HCT116 (cell line): ENCODE measurements around the gene ADGRF4. TPM values are rescaled to one million over a fixed set of nuclear protein-coding genes. Genes with fewer than 3 reads are reported as not detected.

Experiments used
- ATAC-seq: fragments of 200-7000 bp; cut with Tn5 transposase; 2 replicates; pipeline ENCODE4 v1.9.1; 2020; ENCODE audit warnings: mild to moderate bottlenecking, moderate library complexity
- BruUV-seq: library from RNA; stranded (reverse); fragments of 400-500 nt; replicated peaks from 2 replicates; lab custom pipeline; 2021; lab: Mats Ljungman, UMichigan
- CTCF ChIA-PET: fragments of 300-600 bp; sonication (Branson Sonifier 250); formaldehyde crosslinking; loops from one replicate; lab custom pipeline; 2021; ENCODE audit warnings: antibody characterized with exemption; lab: Charles Lee
- POLR2A ChIA-PET: fragments of 300-600, 350-600 bp; sonication (Branson Sonifier 250); formaldehyde crosslinking; loops from one replicate; lab custom pipeline; 2021; ENCODE audit warnings: antibody characterized with exemption; lab: Charles Lee
- RAD21 ChIA-PET, 2 experiments: fragments of 300-600 bp; sonication (Branson Sonifier 250); formaldehyde crosslinking; loops; one replicate each; lab custom pipeline; 2023; ENCODE audit warnings: low total read pairs in 2 of 2; ENCODE audit not compliant: uncharacterized antibody in 2 of 2, unreplicated experiment in 2 of 2, low non-redundant PET in 1 of 2; lab: Charles Lee
- DNase-seq: peaks from one replicate; pipeline ENCODE4 v3.0.0-alpha.2; 2010; ENCODE audit warnings: low read depth, low spot score
- H2AFZ ChIP-seq: fragments of 200-600 bp; shearing (Covaris generic), sonication (generic); 2 replicates; pipeline ENCODE4 v1.6.1; 2017; ENCODE audit warnings: low read depth, mixed run types, mixed read lengths, antibody characterized with exemption, low read length; ENCODE audit not compliant: poor library complexity, severe bottlenecking
- H3K27ac ChIP-seq: 2 replicates; pipeline ENCODE4 v1.5.1; 2012; ENCODE audit warnings: low read depth, low read length
- H3K27me3 ChIP-seq: fragments of 200-600 bp; sonication (generic); 2 replicates; pipeline ENCODE4 v1.6.1; 2016; ENCODE audit warnings: mixed run types, low read length, mixed read lengths; ENCODE audit not compliant: insufficient read depth
- H3K36me3 ChIP-seq, 2 experiments: fragments of 200-500 bp in 1 of 2; fragments of 200-600 bp in 1 of 2; sonication (Bioruptor generic) in 1 of 2; sonication (generic) in 1 of 2; 2 replicates each; pipeline versions ENCODE4 v1.5.1 to v1.6.1; 2014 to 2016; ENCODE audit warnings: low read length in 2 of 2, inconsistent platforms in 1 of 2, mixed read lengths in 1 of 2, mixed run types in 1 of 2; ENCODE audit not compliant: insufficient read depth in 2 of 2, control insufficient read depth in 1 of 2
- H3K4me1 ChIP-seq, 2 experiments: fragments of 200-600 bp in 1 of 2; sonication (generic) in 1 of 2; 2 replicates each; pipeline versions ENCODE4 v1.5.1 to v1.6.1; 2012 to 2017; ENCODE audit warnings: low read length in 2 of 2, inconsistent platforms in 1 of 2, mild to moderate bottlenecking in 1 of 2, mixed read lengths in 1 of 2, mixed run types in 1 of 2, moderate library complexity in 1 of 2; ENCODE audit not compliant: insufficient read depth in 2 of 2, control insufficient read depth in 1 of 2
- H3K4me2 ChIP-seq: fragments of 200-600 bp; sonication (generic); 2 replicates; pipeline ENCODE4 v1.6.1; 2017; ENCODE audit warnings: mixed run types, low read length, mixed read lengths
- H3K4me3 ChIP-seq, 2 experiments: fragments of 200-600 bp in 1 of 2; sonication (generic) in 1 of 2; replicated peaks in 1 of 2; 2 replicates each; pipeline ENCODE4 v1.5.1; 2011 to 2016; ENCODE audit warnings: low read length in 2 of 2, control low read depth in 1 of 2, low read depth in 1 of 2, mild to moderate bottlenecking in 1 of 2, mixed read lengths in 1 of 2, mixed run types in 1 of 2
- H3K79me2 ChIP-seq: fragments of 200-600 bp; sonication (generic); 2 replicates; pipeline ENCODE4 v1.6.1; 2017; ENCODE audit warnings: mild to moderate bottlenecking, mixed run types, low read length, moderate library complexity, mixed read lengths; ENCODE audit not compliant: insufficient read depth
- H3K9ac ChIP-seq: fragments of 200-600 bp; sonication (generic); 2 replicates; pipeline ENCODE4 v1.6.1; 2016; ENCODE audit warnings: low read length, mixed read lengths
- H3K9me2 ChIP-seq: fragments of 200-600 bp; sonication (generic), shearing (Covaris generic); 2 replicates; pipeline ENCODE4 v1.6.1; 2017; ENCODE audit warnings: mixed run types, mild to moderate bottlenecking, moderate library complexity; ENCODE audit not compliant: insufficient read depth
- H3K9me3 ChIP-seq, 2 experiments: fragments of 200-500 bp in 1 of 2; fragments of 200-600 bp in 1 of 2; sonication (Bioruptor generic) in 1 of 2; sonication (generic) in 1 of 2; 2 replicates each; pipeline ENCODE4 v1.6.1; 2014 to 2017; ENCODE audit warnings: low read length in 2 of 2, mixed read lengths in 2 of 2, inconsistent platforms in 1 of 2, low read depth in 1 of 2, mild to moderate bottlenecking in 1 of 2, mixed run types in 1 of 2, moderate library complexity in 1 of 2; ENCODE audit not compliant: control insufficient read depth in 1 of 2, insufficient read depth in 1 of 2
- H4K20me1 ChIP-seq: fragments of 200-600 bp; sonication (generic), shearing (Covaris generic); 2 replicates; pipeline ENCODE4 v1.6.1; 2017; ENCODE audit warnings: mixed run types, mild to moderate bottlenecking, moderate library complexity; ENCODE audit not compliant: insufficient read depth
- CBX3 ChIP-seq: IDR thresholded peaks from 2 replicates; pipeline ENCODE4 v1.6.1; 2012; ENCODE audit warnings: low read depth
- CEBPB ChIP-seq: IDR thresholded peaks from 2 replicates; pipeline ENCODE4 v1.6.1; 2012; ENCODE audit warnings: low read depth
- ELF1 ChIP-seq: IDR thresholded peaks from 2 replicates; pipeline ENCODE4 v1.6.1; 2012; ENCODE audit warnings: low read depth, borderline replicate concordance
- EZH2 ChIP-seq: fragments of 200-600 bp; sonication (generic); IDR thresholded peaks from 2 replicates; pipeline ENCODE4 v1.6.1; 2017; ENCODE audit warnings: antibody characterized with exemption, mixed run types
- EZH2phosphoT487 ChIP-seq: fragments of 200-600 bp; IDR thresholded peaks from 2 replicates; pipeline ENCODE4 v1.6.1; 2018; ENCODE audit warnings: antibody characterized with exemption, borderline replicate concordance
- POLR2A ChIP-seq: IDR thresholded peaks from 2 replicates; pipeline ENCODE4 v1.7.0; 2011; ENCODE audit warnings: borderline replicate concordance; ENCODE audit not compliant: insufficient read depth, insufficient read length; ENCODE audit errors: extremely low read depth
- POLR2AphosphoS5 ChIP-seq: IDR thresholded peaks from 2 replicates; pipeline ENCODE4 v1.6.1; 2011; ENCODE audit warnings: mild to moderate bottlenecking, low read depth, low read length, moderate library complexity
- RAD21 ChIP-seq: IDR thresholded peaks from 2 replicates; pipeline ENCODE4 v1.6.1; 2012; ENCODE audit warnings: low read depth, mild to moderate bottlenecking
- SIN3A ChIP-seq: IDR thresholded peaks from 2 replicates; pipeline ENCODE4 v1.6.1; 2012; ENCODE audit warnings: low read depth
- SP1 ChIP-seq: IDR thresholded peaks from 2 replicates; pipeline ENCODE4 v1.6.1; 2012; ENCODE audit warnings: low read depth
- SRF ChIP-seq: IDR thresholded peaks from 2 replicates; pipeline ENCODE4 v1.6.1; 2012; ENCODE audit warnings: low read depth
- TCF7L2 ChIP-seq: IDR thresholded peaks from 2 replicates; pipeline ENCODE4 v1.7.0; 2011; ENCODE audit warnings: borderline replicate concordance, inconsistent platforms; ENCODE audit not compliant: insufficient read depth, insufficient read length; ENCODE audit errors: extremely low read depth
- YY1 ChIP-seq: IDR thresholded peaks from 2 replicates; pipeline ENCODE4 v1.6.1; 2011; ENCODE audit warnings: low read length, low read depth, moderate library complexity, mild to moderate bottlenecking; ENCODE audit not compliant: insufficient replicate concordance; ENCODE audit errors: extremely low read depth
- ZFX ChIP-seq: fragments of 450-650 bp; IDR thresholded peaks from 2 replicates; pipeline ENCODE4 v1.6.1; 2017
- ZNF274 ChIP-seq: fragments of 200-500 bp; sonication (Bioruptor generic); IDR thresholded peaks from 2 replicates; pipeline ENCODE4 v1.6.1; 2014; ENCODE audit warnings: mild to moderate bottlenecking, low read depth, low read length, inconsistent platforms
- intact Hi-C: fragments of 100-400 bp; cut with micrococcal nuclease; formaldehyde crosslinking; loops from 2 replicates; pipeline ENCODE4 v1.10.0; 2022
- total RNA-seq: library from RNA; stranded (reverse); gene quantifications from one replicate; pipeline ENCODE4 v1.2.1, GENCODE V29; 2021; ENCODE audit not compliant: unreplicated experiment
- TF ChIP-seq, protein P1 (sequence below): IDR thresholded peaks from 2 replicates; pipeline ENCODE4 v1.6.1; 2012

Gene ADGRF4
- total RNA-seq, 1 experiment from 2014 or later = not detected

- ChIA-PET POLR2A (no interaction called here), CTCF (no interaction called here), RAD21 (no interaction called here)
- no peaks in the 10 kb centered on the region for H3K79me2 ChIP-seq
- no peak overlapping the region for H3K4me3 ChIP-seq
- H3K27ac ChIP-seq = no peak overlapping the region
- no peak overlapping the region for H3K4me2 ChIP-seq
- H3K9me3 ChIP-seq = no peaks in the 10 kb centered on the region
- no peak for DNase-seq
- H3K9ac ChIP-seq = no peak overlapping the region
- no peaks in the 10 kb centered on the region for H3K4me1 ChIP-seq
- TF ChIP-seq ELF1 = no peak
- no peak for TF ChIP-seq CEBPB
- no peak for TF ChIP-seq EZH2phosphoT487
- no peak for TF ChIP-seq SIN3A
- TF ChIP-seq CBX3 = no peak
- TF ChIP-seq SP1 = no peak
- no peak for TF ChIP-seq YY1
- TF ChIP-seq, protein P1, sequence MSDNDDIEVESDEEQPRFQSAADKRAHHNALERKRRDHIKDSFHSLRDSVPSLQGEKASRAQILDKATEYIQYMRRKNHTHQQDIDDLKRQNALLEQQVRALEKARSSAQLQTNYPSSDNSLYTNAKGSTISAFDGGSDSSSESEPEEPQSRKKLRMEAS = no peak
- TF ChIP-seq TCF7L2 = no peak
- TF ChIP-seq POLR2A = no peak
- no peak for TF ChIP-seq ZFX
- no peak for TF ChIP-seq ZNF274
- TF ChIP-seq POLR2AphosphoS5 = no peak
- no peak for TF ChIP-seq SRF
- no peak for TF ChIP-seq EZH2
- TF ChIP-seq RAD21 = no peak
- no TSS peak for BruUV-seq
- no peaks in the 10 kb centered on the region for H3K36me3 ChIP-seq
- ATAC-seq = no peak
- no peaks in the 10 kb centered on the region for H4K20me1 ChIP-seq
- no peaks in the 10 kb centered on the region for H3K9me2 ChIP-seq
- intact Hi-C loops = no loop called here
- no peaks in the 10 kb centered on the region for H3K27me3 ChIP-seq
- no peak overlapping the region for H2AFZ ChIP-seq
Observed at GRCh38 chr6:47769982-47770381, 71.6 kb downstream of the ADGRF4 start.

Other genes with a start within 250 kb of the ADGRF4 start
- gene CD2AP, start 220.8 kb upstream of the ADGRF4 start, total RNA-seq = 43.8 TPM
- gene OPN5, start 83.5 kb downstream of the ADGRF4 start, total RNA-seq = not detected